Panc1 (cell line): ENCODE data around the gene RNF125.

Experiments
- CTCF ChIP-seq: fragments of 450-650 bp; IDR thresholded peaks from 2 replicates; pipeline ENCODE4 v1.5.1; 2017; ENCODE audit warnings: mild to moderate bottlenecking
- POLR2AphosphoS5 ChIP-seq: IDR thresholded peaks from 2 replicates; pipeline ENCODE4 v1.6.1; 2012; ENCODE audit warnings: mild to moderate bottlenecking, low read depth, low read length, moderate library complexity

DNA sequence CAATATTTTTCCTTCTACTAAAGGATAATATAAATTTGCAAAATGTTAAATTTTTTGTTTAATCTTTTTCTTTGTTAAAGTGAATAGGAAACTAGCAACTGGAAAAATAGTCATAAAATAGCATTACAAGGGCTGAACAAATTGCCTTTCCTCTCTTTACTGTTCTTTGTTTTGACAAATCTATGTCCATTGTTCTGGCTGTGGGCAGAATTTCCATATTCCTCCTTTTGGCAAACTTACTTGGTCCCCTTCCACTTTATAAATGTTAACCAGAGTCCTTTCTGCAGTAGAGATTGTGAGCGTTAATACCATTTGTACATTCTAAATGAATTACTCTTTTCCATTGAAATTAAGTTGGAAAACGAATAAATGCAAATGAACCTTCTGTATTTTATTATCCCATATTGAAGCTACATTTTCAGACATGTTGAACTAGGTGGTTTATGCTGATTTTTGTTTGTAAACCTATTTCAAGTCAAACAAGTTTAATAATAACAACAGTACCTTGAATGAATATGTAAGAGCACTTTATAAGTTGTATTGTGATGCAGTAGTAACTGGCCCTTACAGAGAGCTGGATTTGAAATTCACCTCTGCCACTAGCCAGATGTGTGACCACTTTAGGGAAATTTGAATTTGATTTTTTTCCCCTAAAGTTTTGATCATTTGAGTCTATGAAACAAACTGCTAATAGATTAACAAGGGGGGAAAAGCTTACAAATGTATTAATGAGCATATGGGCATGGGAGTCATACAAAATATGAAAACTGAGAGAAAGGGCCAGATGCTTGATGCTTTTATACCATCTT lies 3.3 kb downstream of the RNF125 start:
- TF ChIP-seq CTCF = no peak
- TF ChIP-seq POLR2AphosphoS5 = no peak
